Activated B cell treated with CpG ODN at 0.5 μM for 24 hours (primary cell): ENCODE data around the gene CPNE4. TPM values are rescaled to one million over a fixed set of nuclear protein-coding genes. Genes with fewer than 3 reads are reported as not detected.

Experiments used
- ATAC-seq: fragments of 200-7000 bp; cut with Tn5 transposase; one replicate; pipeline ENCODE4 v1.10.0; 2021; ENCODE audit warnings: low read depth, mild to moderate bottlenecking, moderate library complexity
- CTCF ChIA-PET: fragments of 350-600 bp; sonication (Branson Sonifier 250); formaldehyde crosslinking; loops from one replicate; lab custom pipeline; 2021; ENCODE audit warnings: antibody characterized with exemption; lab: Charles Lee
- POLR2A ChIA-PET: fragments of 350-600 bp; sonication (Branson Sonifier 250); formaldehyde crosslinking; loops from one replicate; lab custom pipeline; 2021; ENCODE audit warnings: antibody characterized with exemption; lab: Charles Lee
- DNase-seq: peaks from one replicate; pipeline ENCODE4 v3.0.0; 2022
- H3K27ac Mint-ChIP-seq: one replicate; pipeline ENCODE4 v1.8.0; 2020; ENCODE audit warnings: mixed read lengths
- H3K27me3 Mint-ChIP-seq: one replicate; pipeline ENCODE4 v1.8.0; 2021; ENCODE audit warnings: mixed read lengths
- H3K36me3 Mint-ChIP-seq: one replicate; pipeline ENCODE4 v1.8.0; 2021; ENCODE audit warnings: low read depth, mixed read lengths
- H3K4me1 Mint-ChIP-seq: one replicate; pipeline ENCODE4 v1.8.0; 2021; ENCODE audit warnings: mixed read lengths
- H3K4me3 Mint-ChIP-seq: one replicate; pipeline ENCODE4 v1.8.0; 2020; ENCODE audit warnings: mild to moderate bottlenecking, mixed read lengths
- H3K9me3 Mint-ChIP-seq: one replicate; pipeline ENCODE4 v1.8.0; 2020; ENCODE audit warnings: mixed read lengths
- intact Hi-C: fragments of 100-400 bp; cut with micrococcal nuclease; formaldehyde crosslinking; loops from one replicate; pipeline ENCODE4 v1.15.1; 2024
- total RNA-seq: library from RNA; stranded (reverse); gene quantifications from 2 replicates; pipeline ENCODE4 v1.2.3, GENCODE V29; 2022
- TF ChIP-seq, protein P1 (sequence below): fragments of 200-600 bp; IDR thresholded peaks from one replicate; pipeline ENCODE4 v1.8.0; 2022; ENCODE audit warnings: antibody characterized with exemption, mild to moderate bottlenecking

CPNE4 gene
- total RNA-seq, 1 donor from 2014 or later = not detected

DNA sequence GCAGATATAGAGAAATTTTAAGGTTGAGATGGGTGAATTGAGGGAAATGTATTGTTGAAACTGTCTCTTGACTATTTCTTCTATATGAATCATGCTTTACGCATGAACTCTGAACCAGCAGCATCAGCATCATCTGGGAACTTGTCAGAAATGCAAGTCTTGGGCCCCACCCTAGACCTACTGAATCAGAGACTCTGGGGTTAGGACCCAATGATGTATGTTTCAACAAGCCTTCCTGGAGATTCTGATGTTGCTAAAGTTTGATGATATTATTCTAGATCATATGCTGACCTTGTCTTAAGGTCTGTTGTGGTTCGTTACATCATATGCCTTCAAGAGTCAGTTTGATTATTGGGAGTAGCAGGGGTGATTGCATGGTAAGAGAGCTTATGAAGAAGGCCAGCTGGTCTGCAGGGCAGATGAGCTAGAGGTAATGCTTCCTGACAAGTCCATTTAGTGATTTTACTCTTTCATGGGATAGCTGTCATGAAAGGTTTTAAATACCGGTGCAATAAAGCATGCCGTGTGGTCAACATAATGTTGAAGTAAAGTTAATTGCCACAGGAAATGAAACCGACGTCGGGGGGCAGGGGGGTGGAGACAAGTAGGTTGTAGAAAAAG lies 379.6 kb downstream of the CPNE4 start:
- Mint-ChIP-seq H3K27ac (no peak overlapping the region), H3K9me3 (peaks cover 1% of the 10 kb centered on the region), H3K4me3 (no peak overlapping the region), H3K36me3 (no peaks in the 10 kb centered on the region), H3K27me3 (peaks cover 8% of the 10 kb centered on the region), H3K4me1 (no peaks in the 10 kb centered on the region)
- TF ChIP-seq, protein P1, sequence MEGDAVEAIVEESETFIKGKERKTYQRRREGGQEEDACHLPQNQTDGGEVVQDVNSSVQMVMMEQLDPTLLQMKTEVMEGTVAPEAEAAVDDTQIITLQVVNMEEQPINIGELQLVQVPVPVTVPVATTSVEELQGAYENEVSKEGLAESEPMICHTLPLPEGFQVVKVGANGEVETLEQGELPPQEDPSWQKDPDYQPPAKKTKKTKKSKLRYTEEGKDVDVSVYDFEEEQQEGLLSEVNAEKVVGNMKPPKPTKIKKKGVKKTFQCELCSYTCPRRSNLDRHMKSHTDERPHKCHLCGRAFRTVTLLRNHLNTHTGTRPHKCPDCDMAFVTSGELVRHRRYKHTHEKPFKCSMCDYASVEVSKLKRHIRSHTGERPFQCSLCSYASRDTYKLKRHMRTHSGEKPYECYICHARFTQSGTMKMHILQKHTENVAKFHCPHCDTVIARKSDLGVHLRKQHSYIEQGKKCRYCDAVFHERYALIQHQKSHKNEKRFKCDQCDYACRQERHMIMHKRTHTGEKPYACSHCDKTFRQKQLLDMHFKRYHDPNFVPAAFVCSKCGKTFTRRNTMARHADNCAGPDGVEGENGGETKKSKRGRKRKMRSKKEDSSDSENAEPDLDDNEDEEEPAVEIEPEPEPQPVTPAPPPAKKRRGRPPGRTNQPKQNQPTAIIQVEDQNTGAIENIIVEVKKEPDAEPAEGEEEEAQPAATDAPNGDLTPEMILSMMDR = no peak
- ATAC-seq (no peak), DNase-seq (no peak)
- ChIA-PET CTCF (no interaction called here), POLR2A (no interaction called here)
- intact Hi-C loops = no loop called here

DNA sequence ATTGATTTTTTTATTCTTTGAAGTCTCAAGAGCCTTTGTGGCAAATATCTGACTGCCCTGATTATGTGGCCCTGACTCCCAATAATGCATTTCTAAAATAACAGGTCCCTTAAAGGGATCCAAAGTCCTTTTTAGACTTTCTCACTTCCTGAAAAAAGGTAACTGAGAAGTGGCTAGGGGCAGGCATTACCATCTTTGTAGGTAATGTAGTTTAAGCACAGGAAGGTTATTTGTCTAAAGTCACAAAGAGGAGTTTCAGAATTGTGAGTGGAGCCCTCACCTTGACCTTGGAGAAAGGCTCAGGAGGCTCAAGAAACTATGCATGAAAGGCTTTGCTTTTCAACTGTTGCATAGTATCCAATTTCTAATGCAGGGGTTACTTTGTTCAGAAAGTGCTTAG lies 389.2 kb downstream of the CPNE4 start:
- ChIA-PET CTCF (no interaction called here), POLR2A (no interaction called here)
- Mint-ChIP-seq H3K4me1 (no peaks in the 10 kb centered on the region), H3K9me3 (no peaks in the 10 kb centered on the region), H3K27ac (no peak overlapping the region), H3K27me3 (peaks cover 5% of the 10 kb centered on the region), H3K4me3 (no peak overlapping the region), H3K36me3 (no peaks in the 10 kb centered on the region)
- TF ChIP-seq, protein P1 = no peak
- intact Hi-C loops = no loop called here
- DNase-seq (no peak), ATAC-seq (no peak)

DNA sequence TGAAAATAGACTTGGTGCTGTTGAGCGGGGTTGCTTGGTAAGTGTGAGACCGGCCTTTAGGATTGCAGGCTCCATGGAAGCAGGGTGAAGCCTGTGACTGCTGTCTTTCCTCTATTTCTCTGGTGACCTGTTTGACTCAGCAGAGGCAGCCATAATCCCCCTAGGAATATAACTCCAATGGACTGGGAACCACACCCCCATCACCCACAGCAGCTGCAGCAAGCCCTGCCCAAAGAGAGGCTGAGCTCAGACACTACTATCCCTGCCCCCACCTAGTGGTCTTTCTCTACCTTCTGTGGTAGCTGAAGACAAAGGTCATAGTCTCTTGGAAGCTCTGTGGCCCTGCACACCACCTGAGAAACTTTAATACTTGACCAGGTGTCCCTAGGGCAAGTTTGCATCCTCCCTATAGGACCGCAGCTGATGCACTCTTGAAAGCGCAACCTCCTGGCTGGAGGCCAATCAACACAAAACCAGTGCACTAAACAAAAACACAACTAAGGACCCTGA lies 398.5 kb downstream of the CPNE4 start:
- H3K27me3 Mint-ChIP-seq = no peaks in the 10 kb centered on the region
- intact Hi-C loops = no loop called here
- no peaks in the 10 kb centered on the region for H3K9me3 Mint-ChIP-seq
- no peaks in the 10 kb centered on the region for H3K36me3 Mint-ChIP-seq
- DNase-seq = no peak
- POLR2A ChIA-PET = no interaction called here
- ATAC-seq = no peak
- TF ChIP-seq, protein P1 = no peak
- CTCF ChIA-PET = no interaction called here
- H3K4me1 Mint-ChIP-seq = no peaks in the 10 kb centered on the region
- no peak overlapping the region for H3K27ac Mint-ChIP-seq
- no peak overlapping the region for H3K4me3 Mint-ChIP-seq

DNA sequence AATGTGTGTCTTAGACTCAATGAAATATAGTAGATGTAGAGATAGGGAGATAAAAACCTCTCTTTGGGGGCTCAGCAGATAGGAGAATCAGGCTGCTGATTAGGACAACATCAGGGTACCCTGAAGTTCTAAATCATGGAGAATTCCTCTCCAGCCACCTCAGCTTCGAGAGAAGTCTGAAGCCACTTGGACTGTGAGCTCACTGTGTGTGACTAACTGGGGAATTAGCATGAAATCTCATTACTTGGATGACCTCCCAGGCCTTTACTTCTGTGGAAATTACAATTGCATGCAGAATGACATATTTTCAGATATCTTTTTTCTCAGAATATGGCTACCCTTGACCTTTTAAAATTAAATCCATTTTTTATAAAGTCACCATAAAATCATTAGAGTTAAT lies 404.0 kb downstream of the CPNE4 start:
- ATAC-seq (no peak), DNase-seq (no peak)
- H3K4me3 Mint-ChIP-seq = no peak overlapping the region
- intact Hi-C loops = no loop called here
- H3K27me3 Mint-ChIP-seq = peaks cover 2% of the 10 kb centered on the region
- ChIA-PET POLR2A (no interaction called here), CTCF (no interaction called here)
- H3K9me3 Mint-ChIP-seq = no peaks in the 10 kb centered on the region
- H3K27ac Mint-ChIP-seq = no peak overlapping the region
- no peaks in the 10 kb centered on the region for H3K4me1 Mint-ChIP-seq
- TF ChIP-seq, protein P1 = no peak
- H3K36me3 Mint-ChIP-seq = no peaks in the 10 kb centered on the region

DNA sequence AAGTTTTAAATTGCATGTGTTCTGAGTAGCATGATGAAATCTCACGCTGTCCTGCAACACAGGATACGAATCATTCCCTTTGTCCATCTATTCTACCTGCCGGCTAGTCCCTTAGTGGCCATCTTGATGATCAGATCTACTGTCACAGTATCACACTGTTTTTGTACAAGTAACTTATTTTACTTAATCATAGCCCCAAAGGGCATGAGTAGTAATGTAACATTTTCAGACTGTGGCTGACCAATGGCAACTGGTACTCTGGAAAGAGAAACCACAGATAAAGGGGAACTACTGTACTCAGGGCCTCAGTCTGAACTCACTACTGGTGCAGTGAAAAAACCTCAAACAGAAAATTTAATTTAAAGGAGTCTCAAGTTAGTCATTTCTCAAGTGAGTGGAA lies 404.7 kb downstream of the CPNE4 start:
- no peak overlapping the region for H3K4me3 Mint-ChIP-seq
- TF ChIP-seq, protein P1 = no peak
- DNase-seq = no peak
- H3K27ac Mint-ChIP-seq = no peak overlapping the region
- peaks cover 2% of the 10 kb centered on the region for H3K27me3 Mint-ChIP-seq
- POLR2A ChIA-PET = no interaction called here
- no peaks in the 10 kb centered on the region for H3K4me1 Mint-ChIP-seq
- intact Hi-C loops = no loop called here
- CTCF ChIA-PET = no interaction called here
- no peaks in the 10 kb centered on the region for H3K36me3 Mint-ChIP-seq
- no peak for ATAC-seq
- H3K9me3 Mint-ChIP-seq = no peaks in the 10 kb centered on the region
